ENCODE measurements around the gene MED20.

GRCh38 chr6:41935685-41936072, 14.7 kb upstream of the MED20 start:
- TF ChIP-seq CTCF (IDR thresholded peaks at IDR 0.05 in 4 of 5, conservative IDR thresholded peaks at IDR 0.05 in 1 of 5) (no peak), POLR2A (IDR thresholded peaks at IDR 0.05) (no peak)

Data from gastrocnemius medialis (tissue), 4 donors.